HG02973 (cell line): ENCODE results near the gene CES1.
"Not testable (repeated sequence)": the region's sequence is repeated elsewhere in the genome, so short reads cannot be mapped to it uniquely, and the experiment has no call there.

ENCODE experiments used
- ATAC-seq: cut with Tn5 transposase; IDR thresholded peaks from one replicate; pipeline ENCODE4 v1.9.1; 2021; ENCODE audit warnings: moderate library complexity; ENCODE audit not compliant: unreplicated experiment

CES1 gene

DNA sequence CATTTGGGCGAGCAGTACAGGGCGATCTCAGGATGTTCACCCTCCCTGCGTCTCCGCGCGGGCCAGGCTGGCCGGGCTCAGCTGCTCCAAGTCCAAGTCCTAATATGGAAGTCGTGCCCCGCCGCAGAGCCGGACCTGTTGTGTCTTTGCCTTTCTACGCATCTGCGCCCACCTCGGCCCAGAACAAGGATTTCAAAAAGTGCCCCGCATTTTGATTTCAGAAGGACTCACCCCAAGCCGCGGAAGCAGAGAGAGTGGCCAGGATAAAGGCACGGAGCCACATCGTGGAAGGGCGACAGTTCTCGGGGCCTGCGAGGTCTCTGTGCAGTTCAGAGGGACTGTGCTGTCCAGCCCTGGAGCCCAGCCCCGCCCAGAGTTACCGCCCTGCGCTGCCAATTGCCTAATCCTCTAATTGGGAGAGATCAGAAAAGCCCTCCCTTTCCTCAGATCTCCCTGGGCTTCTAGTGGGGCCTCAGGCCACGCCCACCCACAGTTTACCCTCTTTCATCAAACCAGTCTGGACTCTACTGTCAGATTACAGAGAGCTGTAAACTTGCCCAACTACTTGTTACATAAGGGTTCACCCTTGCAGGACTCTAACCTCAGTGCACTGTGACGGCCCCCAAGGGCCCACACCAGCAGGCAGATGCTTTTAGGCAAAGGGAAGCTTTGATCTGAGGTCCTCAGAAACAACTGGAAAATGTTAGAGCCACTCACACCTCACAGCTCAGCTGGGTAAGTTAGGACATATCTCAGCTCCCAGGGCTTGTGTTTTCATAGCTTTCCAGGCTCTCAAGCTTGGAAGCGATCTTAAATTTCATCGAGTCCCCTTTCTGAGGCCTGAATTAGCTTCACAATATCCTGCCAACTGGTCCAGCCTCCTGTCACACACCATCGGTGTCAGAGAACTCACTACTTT is at the start of gene CES1:
Gene CES1, minus strand, starts transcription at position 324 of the 919 bp plus-strand sequence. Its CDS starts 41 bp downstream, at position 283.
- no peak for ATAC-seq

DNA sequence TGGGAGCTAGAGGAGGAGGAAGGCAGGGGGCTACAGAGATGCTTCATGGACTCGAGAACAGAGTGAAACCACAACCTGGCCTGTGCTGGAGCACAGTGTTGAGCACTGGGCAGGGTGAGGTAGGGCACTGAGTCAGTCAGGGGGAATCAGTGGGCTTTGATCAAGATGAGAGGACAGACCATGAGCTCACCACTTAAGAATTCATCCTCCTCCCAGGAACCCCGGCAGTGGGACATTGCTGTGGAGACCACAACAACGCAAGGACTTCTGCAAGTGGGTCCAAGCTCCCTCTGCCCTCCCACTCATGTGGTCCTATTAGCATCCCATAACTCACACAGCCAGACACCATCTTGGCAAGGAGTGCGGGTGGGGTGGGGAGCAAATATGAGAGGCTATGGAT is 44.0 kb upstream of the CES1 start:
- no peak for ATAC-seq

DNA sequence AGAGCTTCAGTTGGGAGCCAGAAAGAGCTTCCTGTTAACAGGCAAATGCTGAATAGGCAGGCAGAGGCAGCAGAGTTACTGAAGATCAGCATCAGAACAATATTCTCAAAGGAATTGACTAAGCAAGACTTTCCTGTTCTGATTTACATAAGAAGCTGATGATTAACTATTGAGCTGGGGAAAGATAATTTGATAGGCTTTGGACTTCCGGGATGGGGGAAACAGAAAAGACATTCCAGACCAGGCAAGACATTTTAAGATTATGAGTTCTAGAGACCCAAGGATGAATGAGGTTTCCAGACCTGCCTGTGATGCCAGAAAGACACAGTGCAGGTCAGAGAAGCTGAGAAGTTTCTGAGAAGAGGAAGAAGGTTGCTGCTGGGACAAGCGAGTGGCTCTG is 42.4 kb upstream of the CES1 start, which contains the start of gene CES5A:
Gene CES5A, minus strand, starts transcription at position 101 of the 400 bp plus-strand sequence. CDS start 152 bp downstream, outside the sequence.
- no peak for ATAC-seq

DNA sequence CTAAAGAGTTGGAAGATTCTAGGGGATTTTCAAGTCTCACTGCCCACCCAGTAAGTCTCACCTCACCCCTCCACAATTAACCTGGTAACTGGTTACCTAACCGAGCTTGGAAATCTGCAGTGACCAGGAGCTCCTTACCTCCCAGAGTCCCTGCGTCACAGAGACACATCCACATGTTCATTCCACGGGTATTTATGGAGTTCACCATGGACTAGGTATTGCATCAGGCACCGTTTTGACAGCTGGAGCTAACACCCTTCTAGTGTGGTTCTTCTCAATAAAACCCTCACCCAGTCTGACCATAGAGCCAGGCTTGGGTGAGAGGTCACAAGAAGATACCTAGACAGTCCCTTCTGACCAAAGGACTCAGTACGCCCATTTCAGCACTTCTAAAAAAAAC is 40.2 kb upstream of the CES1 start:
- no peak for ATAC-seq

DNA sequence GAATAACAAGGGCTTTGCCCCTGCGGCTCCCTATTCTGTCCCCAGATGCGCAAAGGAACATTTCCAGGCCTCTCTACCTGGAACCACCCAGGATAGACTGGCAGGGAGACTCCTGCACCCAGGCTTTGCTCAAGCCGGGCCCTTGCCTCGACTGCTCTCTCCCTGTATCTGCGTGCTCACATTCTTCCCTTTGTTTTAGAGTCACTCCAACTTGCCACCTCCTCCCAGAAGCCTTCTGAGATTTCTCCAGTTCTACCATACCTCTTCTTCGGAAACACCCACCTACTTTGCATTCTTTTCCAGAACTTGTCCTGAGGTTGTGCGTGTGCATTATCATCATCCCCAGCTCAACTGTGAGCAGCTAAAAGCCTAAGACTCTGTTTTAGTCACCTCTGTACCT is 39.2 kb upstream of the CES1 start:
- no peak for ATAC-seq

DNA sequence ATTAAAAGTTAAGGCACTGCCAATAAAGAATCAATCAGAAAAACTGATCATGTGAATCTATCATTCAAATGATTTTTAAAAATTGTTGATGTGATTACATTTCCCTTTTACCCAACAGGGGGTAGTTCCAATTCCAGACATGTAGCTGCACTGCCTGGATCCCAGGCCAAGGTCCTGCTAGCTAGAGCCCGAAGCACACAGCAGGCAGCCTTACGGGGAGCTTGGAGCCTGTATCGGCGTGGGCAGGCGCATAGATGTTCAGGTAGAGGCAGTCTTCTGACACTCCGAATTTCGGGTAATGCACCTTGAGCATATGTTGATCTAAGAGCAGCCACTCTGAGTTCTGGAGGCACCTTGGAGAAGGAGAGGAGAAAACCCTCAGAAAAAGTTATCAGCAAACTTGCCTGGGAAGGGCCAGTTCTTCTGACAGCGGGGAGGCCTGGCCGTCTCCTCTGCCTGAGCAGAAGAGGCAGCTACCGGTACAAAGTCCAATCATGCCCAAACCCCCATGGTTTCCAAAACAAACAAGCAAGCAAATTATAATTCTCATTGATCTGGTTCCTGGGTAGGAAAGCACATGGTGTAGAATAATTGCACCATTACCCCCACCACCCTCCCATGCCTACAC is 38.6 kb upstream of the CES1 start:
- ATAC-seq = no peak

DNA sequence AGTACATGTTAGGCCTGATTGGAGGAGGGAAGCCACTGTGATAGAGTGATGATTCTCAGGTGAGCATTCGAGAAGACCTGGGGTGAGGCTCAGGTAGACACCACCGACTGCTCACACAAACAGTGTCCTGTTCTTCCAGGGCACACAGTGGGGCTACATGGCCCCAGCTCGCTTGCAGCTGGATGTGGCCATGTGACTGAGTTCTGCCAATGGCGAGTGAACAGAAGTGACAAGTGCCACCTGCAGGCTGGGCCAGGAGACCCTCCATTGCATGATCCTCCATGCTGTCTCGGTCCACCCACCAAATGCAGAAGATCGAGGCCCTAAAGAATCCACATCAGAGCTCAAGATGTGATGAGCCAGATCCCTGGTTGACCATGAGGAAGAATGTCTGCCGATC is 36.1 kb upstream of the CES1 start:
- no peak for ATAC-seq

DNA sequence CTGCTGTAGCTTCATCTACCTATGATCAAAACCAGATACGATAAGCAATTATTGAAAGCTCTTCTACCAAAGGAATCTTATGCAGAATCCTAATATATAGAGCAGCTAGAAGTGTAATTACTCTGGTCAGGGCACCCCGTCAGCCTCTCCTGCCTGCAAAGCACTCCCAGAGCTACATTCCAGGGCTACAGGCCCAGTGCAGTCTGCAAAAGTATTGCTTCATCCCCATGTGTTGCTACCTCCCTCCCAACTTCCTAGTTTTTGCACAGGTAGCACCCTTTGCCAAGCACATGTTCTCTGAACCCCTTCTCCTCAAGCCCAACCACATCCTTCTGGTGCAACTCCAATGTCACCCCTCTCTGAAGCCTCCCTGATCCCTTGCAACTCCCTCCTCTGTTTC is 35.2 kb upstream of the CES1 start:
- ATAC-seq = no peak

DNA sequence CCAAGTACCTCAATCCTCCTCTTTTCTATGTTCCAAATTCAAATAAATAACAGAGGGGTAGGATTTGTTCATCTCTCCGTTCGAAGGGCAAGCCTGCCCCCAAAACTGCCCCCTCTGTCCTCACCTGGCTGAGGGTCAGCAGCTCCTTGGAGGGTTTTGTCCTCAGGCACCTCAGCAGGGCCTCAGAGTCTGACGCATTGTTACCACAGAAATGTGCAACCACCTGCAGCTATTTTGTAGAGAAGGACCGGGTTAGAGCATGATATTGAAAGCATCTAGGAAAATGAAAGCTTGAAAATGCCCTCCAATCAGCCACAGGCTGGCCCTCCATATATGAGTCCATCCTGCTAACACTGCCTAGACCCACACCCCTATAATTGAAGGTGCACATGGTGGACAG is 28.4 kb upstream of the CES1 start:
- ATAC-seq = no peak

DNA sequence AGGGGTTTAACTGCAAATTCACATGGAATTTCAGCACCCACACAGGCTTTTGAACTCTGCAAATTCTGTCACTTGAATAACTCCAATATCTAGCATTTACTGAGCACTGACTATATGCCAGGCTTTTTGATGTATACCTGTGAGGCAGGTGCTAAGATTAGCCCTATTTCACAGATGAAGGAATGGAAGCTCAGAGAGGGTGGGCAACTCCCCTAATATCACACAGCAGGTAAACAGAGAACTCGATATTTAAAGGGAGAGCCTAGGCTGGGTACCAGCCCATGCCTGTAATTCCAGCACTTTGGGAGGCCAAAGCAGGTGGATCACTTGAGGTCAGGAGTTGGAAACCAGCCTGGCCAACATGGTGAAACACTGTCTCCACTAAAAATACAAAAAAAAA is 24.8 kb upstream of the CES1 start:
- ATAC-seq = not testable (repeated sequence)

DNA sequence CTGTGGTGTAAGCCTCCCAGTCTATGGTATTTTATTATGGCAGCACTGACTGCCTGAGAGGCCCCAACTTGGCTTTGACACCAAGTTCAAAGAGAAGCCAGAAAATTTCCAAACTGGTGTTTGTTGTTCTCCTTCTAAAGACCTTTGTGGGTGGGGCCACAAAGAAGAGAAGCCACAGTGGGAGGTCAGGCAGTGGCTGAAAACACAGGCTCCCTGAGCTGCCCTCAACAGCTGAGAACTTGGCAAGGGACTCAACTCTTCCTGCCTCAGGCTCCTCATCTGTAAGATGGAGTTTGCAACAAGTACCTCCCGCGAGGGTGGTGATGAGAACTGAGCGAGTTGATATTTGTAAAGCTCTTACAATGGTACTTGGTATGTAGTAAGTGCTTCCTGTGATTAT is 24.1 kb upstream of the CES1 start:
- no peak for ATAC-seq

DNA sequence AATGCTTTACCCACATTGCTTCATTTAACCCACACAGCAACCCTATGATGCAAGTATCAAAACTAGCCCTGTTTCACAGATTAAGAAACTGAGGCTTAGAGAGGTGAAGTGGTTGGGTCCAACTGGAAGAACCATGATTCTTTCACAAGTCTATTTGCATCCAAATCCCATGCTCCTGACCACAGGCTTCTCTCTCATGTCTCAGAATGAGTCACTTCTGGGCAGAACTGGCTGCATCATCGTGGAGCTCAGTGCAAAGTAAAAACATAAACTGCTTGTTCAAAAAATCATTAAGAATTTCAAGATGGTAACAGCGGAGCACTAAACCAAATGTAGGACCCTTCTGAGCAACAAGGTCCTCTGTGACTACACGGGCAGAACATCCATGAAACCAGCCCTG is 20.2 kb upstream of the CES1 start:
- no peak for ATAC-seq

DNA sequence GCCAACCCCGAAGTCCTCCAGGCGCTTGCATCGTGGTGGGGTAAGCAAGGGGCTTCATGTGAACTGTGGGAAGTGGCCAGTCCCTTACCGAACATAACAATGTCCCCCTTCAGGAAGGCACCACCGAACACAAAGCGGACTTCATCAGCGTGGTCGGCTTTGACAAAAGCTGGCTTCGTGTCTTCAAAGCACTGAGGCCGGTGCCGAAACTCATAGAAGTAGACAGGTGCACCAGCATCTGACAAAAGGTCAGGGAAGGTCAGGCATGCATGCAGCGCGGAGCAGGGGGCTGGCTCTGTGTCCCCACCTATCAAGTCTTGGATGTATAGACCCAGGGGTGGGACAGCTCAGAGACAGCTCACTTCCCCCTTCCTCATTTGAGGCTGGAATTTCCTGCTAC is 16.6 kb upstream of the CES1 start:
- ATAC-seq = no peak

DNA sequence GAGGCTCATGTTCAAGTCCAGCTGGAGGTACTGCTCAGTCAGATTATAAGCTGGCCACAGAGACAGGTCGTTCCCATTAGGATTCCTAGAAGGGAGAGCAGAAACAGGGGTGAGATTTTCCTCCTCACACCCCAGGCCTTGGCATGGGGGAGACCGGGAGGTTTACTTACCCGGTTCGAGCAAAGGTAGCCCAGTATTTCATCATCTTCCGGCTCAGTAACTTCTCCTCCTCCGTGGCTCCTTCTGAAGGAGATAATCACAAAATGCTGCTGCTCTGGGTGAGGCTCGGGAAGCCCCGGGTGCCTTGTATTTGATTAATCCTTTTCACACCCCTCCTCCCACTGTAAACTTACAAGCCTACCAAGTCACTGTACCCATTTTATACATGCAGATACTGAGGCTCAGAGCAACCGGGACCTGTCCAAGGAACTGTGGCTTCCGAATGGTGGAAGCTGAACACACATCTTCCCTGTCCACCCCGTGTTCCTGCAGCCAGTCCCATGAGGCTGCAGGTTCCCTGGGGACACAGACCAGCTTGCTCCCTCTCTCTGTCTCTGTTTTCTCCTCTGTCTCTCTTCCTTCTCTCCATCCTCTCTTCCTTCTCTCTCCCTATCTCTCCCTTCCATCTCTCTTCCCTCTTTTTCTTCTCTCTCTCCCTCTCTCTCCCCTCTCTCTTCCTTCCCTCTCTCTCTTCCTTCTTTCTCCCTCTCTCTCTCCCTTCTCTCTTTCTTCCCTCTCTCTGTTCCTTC is 13.9 kb upstream of the CES1 start:
- no peak for ATAC-seq

DNA sequence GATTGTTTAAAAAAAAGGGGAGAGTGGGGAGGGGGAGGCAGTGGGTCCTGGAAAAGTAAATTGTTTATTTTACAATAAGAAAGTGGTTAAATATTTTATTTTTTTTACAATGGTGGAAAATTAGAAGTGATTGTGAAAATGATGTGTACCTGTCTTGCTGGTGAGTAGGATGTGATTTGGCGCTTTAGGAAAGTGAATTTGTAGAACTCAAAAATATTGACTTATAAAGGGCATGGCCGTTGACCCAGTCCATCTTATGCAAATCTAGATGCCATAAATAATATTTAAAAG is 10.2 kb upstream of the CES1 start:
- no peak for ATAC-seq

DNA sequence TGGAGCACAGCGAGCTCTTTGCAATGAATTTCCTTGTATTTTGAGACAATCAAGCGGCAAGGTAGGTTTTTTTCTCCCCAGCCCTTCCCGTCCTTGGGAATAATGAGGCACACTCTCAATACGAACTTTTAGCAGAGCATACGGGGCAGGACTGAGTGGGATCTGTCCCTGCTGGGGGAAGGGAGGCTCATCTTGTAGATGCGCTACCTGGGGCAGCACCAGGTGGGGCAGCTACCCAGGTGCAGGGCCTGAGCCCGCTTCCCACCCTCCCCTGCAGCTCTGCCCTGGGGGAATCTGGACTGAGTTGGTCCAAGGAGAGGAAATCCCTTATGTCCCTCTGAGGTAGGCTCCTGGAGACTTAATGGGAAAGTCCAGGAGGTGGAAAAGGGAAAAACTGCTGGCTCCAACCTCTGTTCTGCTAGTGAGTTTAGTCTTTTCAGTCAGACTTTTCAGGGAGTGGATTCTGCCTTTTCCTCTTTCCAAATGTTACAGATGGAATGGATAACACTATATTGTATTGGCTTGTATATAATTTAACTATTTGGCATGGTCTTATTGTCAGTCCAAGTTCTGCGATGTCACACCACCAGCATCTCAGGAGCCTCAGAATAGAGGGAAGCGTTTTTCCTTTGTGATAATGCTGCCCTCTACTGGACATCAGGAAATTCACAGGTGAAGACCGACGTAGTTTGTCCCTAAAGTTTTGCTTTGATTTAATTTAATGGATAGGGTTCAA is 9.6 kb upstream of the CES1 start:
- ATAC-seq = no peak

DNA sequence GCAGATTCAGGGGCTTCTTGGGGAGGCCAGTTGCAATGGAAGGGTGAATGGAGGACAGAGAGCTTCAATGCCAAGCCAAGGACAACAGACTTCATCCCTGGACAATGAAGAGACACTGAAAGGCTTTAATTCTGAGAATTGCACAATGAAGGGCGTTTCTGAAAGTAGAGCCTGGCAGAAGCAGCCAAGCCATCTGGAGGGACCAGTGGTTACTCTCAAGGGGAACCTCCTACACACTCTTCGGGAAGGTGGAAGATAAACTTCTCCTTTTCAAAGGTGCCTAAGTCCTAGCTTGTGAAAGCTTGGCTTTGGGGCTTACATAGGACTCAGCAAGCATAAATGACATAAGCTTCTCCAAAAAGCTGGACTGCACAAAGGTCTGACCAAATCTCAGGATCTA is 6.2 kb upstream of the CES1 start:
- no peak for ATAC-seq

DNA sequence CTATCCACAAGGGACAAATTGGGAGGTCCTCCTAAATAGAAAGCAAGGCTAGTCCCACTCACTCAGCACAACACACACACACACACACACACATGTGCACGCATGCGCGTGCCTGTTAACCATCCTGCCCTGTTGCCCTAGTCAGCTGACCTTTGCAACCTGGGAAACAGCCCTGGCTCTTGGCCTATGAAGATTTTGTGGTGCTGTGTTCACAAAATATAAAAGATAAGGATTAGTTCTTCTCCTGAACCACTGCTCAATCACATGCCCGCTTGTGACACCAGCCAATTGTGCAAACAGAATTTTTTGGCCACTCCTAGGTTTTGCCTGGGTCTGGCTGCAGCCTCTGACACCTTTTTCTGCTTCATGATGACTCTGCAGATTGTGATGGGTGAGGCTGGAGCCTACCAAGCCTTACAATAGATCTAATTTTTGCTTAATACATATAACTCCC is 3.3 kb upstream of the CES1 start:
- ATAC-seq = no peak

DNA sequence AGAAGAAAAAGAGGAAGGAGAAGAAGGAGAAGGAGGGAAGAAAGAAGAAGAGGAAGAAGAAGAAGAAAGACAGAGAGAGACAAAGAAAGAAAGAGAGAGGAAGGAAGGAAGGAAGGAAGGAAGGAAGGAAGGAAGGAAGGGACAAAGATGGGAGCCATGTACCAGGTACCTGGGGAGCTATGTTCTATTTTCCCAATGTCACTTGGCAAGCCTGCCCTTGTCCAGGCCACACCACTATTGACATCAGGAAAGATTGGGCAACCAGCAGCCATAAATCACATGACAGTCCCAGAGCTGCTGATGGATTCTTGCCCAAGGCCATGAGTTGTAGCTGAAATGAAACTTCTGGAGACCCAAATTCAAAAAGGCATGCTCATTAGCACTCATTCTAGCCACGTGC is 2.7 kb upstream of the CES1 start:
- ATAC-seq = no peak

DNA sequence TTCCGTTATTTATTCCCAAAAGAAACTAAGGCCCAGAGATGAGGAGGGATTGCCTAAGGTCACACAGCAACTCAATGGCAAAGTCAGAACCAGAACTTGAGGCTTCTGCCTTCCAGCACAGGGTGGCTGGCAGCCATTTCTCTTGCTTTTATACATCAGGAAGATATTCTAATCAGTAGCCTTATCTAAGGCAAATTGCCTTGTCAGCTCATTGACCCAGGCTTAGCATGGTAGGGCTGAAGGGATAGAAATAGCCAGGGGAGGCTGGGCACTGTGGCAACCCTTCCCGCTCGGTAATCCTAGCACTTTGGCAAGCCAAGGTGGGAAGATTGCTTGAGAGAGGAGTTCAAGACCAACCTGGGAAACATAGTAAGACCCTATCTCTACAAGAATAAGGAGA is 2.3 kb upstream of the CES1 start:
- ATAC-seq = not testable (repeated sequence)

DNA sequence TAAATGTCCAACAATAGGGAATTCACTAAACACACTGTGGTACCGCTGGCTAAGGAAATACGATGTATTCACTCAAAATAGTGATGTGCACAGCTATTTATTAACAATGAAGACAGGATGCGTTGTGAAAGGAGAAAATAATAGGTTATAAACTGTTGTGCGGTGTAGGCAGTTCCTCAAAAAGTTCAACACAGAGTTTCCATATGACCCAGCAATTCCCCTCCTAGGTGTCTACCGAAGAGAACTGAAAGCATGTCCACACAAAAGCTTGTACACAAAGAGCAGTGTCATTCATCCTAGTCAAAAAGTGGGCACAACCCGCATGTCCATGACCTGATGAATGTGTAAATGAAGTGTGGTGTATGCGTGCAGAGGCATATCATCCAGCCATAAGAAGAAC is 1.2 kb upstream of the CES1 start:
- ATAC-seq = peak; percentile 92
